ENCODE results near the gene C1QTNF6.

Gene C1QTNF6

GRCh38 chr22:37223965-37224551 lies 36.0 kb upstream of the C1QTNF6 start:
- no peak for DNase-seq (ENCODE audit: low spot score)

GRCh38 chr22:37222440-37222971 lies 34.5 kb upstream of the C1QTNF6 start:
- DNase-seq (ENCODE audit: low spot score): no peak

DNA sequence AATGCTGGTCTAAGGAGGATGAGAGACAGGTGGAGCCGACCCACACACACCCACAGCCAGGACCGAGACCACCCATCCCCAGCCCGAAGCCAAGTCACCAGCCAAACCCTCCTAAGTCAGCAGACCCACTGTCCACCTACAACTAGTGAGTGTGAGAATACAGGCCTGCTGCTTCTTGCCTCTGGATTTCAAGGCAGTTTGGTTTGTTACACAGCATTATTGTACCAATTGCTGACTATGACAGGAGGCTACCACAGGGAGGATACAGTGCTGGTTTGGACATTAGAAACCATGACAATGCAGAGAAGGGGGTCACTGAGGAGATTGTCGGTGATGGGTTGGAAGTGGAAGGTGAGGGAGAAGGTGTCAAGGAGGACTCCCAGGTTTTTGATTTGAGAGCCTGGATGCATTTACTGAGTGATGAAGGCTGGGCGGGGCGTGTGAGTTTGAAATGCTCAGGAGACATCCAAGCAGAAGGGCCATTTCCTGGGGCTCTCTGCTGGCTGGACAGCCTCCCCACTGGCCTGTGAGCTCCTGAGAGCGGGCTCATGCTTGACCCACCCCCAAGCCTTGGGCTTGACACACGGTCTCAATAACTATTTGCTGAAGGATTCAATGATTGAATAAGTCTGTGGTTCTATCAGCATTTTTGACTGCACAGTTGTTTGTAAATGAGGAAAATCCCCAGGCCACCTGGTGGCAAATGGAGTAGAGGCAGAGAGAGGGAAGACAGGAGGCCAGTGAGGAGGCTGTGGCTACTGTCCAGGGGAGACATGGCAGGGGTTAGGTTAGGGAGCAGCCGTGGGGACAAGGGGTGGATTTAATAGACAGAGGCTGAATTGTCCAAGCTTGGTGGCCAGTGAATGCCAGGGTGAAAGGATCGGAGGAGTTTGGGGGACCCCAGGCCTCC lies 33.6 kb upstream of the C1QTNF6 start:
- DNase-seq (ENCODE audit: low spot score): no peak

DNA sequence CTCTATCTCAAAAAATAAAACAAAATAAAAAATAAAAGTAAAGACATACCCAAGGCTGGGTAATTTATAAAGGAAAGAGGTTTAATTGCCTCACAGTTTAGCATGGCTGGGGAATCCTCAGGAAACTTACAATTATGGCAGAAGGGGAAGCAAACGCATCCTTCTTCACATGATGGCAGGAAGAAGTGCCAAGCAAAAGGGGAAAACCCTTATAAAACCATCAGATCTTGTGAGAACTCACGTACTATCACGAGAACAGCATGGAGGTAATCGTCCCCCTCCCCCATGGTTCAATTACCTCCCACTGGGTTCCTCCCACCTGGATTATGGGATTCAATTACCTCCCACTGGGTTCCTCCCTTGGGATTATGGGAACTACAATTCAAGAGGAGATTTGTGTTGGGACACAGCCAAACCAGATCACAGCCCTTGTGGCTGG lies 32.5 kb upstream of the C1QTNF6 start:
- no peak for DNase-seq (ENCODE audit: low spot score)

- no peak for DNase-seq (ENCODE audit: low spot score)
Measured at GRCh38 chr22:37219533-37219932, 31.5 kb upstream of the C1QTNF6 start.

- DNase-seq (ENCODE audit: low spot score): no peak
Measured at GRCh38 chr22:37218771-37219411, 30.8 kb upstream of the C1QTNF6 start.

DNA sequence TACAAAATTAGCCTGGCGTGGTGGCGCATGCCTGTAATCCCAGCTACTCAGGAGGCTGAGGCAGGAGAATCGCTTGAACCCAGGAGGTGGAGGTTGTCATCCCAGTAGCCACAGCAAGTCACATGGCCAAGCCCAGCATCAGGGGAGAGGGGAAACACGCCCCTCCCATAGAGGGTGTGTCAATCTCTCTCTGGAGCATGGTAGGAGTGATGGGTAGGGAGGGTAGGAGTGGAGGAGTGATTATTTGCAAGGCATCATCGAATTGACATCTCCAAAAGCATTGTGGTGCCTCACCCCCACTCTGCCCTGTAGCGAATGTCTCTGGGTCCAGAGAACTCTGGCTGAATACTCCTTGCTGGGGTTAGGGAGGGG lies 30.3 kb upstream of the C1QTNF6 start:
- DNase-seq (ENCODE audit: low spot score): no peak

DNA sequence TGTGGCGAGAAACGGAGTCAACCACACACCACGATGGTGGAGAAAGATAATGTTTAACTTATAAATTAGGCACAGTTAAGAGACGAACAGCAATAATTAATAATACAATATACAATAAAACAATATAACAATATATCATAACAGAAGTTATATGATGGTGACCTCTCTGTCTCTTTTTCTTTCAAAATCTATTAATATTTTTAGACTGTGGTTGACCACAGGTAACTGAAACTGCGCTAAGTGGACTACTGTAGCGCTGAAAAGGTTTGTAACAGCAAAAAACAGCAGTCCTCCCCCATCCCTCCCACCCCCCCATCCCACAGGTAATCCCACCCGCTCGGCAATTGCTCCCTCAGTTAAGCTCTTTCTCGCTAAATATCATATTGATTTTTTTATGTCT lies 27.8 kb upstream of the C1QTNF6 start:
- no peak for DNase-seq (ENCODE audit: low spot score)

GRCh38 chr22:37214731-37215030 lies 26.6 kb upstream of the C1QTNF6 start:
- DNase-seq (ENCODE audit: low spot score): no peak

GRCh38 chr22:37213941-37214730 lies 26.1 kb upstream of the C1QTNF6 start:
- DNase-seq (ENCODE audit: low spot score): no peak

GRCh38 chr22:37213218-37213855 lies 25.3 kb upstream of the C1QTNF6 start:
- DNase-seq (ENCODE audit: low spot score): no peak

DNA sequence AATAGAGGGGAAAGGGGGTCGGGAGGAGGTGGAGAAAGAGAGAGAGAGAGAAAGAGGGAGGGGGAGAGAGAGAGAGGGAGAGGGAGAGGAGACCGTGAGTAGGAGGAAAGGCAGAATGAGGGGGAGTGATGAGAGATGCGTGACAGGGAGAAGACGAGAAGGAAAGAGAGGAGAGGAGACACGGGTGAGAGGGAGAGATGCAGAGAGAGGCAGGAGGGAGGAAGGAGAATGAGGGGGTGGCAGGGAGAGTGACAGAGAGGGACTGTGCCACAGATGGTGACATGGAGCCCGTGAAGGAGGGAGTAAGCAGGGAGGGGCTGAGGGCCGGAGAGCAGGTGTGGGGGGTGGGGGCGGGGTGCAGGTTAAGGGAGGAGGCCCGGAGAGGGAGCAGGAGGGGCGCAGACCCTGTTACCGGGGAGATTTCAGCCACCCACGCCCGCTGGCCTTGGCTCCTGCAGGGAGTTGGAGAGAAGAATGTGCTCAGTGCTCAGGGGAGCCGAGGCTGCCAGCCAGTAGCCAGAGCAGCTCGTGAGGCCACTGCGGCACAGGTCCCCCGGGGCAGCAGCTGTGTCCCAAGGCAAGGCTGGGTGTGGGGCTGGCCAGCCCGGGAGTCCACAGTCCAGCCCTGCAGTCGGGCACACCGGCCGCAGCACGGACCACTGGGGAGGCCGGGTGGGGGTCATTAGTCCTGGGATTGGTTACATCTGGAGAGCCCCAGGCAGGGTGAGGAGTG lies 24.3 kb upstream of the C1QTNF6 start, which contains the start of gene SSTR3:
Gene SSTR3, minus strand, starts transcription at position 304 of the 733 bp plus-strand sequence. CDS start 4,674 bp downstream, outside the sequence.
- DNase-seq (ENCODE audit: low spot score): no peak

GRCh38 chr22:37211866-37212173 lies 23.8 kb upstream of the C1QTNF6 start:
- no peak for DNase-seq (ENCODE audit: low spot score)

GRCh38 chr22:37211075-37211865 lies 23.2 kb upstream of the C1QTNF6 start:
- no peak for DNase-seq (ENCODE audit: low spot score)

GRCh38 chr22:37210041-37210803 lies 22.2 kb upstream of the C1QTNF6 start:
- DNase-seq (ENCODE audit: low spot score): no peak

DNA sequence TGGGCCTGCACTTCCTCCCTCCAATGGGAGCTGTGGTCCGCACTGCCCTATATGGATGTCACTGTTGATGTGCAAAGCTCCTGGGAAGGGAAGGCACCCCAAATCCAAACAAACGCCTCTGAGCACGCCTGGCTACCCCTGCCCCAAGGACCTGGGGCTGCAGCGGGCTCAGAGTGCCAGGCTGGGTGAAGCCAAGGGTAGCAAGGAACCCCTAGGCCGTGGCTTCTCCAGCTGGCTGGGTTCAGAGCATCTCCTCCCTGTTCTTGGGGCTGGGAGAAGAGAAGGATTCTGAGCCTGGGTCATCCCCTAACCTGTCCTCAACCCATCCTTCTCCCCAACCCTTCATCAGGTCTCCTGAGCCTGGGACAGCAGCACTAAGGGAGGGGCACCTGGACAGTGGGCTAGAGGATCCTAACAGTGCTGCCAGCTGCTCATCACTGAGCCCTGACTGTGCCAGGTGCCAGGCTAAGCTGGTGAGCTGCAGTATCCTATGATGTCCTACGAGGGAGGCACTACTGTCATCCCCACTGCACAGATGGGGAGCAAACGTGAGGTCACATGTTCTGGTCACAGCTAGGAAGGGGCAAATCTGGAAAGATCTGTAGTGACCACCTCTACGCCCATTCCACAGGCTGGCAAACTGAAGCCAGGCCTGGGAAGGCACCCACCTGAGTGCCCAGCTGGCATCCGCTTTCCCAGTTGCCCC lies 21.2 kb upstream of the C1QTNF6 start:
- DNase-seq (ENCODE audit: low spot score): no peak

DNA sequence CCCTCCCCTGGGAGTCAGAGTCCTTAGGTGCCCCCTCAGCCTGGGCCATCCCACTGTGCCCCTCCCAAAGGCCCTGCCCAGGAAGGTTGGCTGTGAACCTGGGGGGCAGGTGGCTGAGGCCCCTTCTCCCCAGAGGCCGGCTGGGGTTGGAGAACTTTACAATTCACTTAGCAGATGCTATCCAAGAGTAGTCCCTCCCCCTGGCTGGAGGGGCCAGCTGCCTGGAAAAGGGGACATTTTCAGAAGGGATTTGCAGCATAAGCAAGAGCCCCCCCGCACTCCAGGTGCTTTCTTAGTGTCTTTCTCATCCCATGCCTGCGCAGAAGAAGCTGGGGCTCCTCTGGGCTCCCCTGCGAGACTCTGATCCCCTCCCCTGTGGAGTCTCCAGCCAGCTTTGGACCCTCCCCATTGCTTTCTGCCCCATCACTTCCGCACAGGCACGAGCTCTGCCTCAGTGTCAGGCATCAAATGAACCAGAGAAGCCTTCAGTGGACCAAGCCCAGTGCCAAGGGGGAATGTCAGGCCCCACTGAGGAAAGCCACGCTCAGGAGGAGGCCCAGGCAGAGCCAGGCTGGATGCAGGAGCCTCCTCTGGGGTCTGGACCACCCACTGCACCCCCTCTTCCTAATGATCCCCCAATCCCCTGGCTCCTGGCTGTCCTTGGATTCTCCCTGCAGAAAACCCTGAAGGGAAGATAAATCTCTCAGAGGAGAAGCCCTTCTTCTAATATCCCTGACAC lies 20.5 kb upstream of the C1QTNF6 start:
- DNase-seq (ENCODE audit: low spot score): no peak

- no peak for DNase-seq (ENCODE audit: low spot score)
Measured at GRCh38 chr22:37207981-37208380, 19.9 kb upstream of the C1QTNF6 start.

Measured in RKO (cell line).